Colonic mucosa (tissue), 4 donors: ENCODE data around the gene CAMTA1. TPM values are rescaled to one million over a fixed set of nuclear protein-coding genes. Genes with fewer than 3 reads are reported as not detected.

Experiments
- DNase-seq: peaks from one replicate; pipeline ENCODE4 v3.0.0-alpha.2; 2020
- H3K27ac ChIP-seq: fragments of 200-600 bp; one replicate; pipeline ENCODE4 v1.8.0; 2021
- H3K27me3 ChIP-seq: fragments of 200-600 bp; one replicate; pipeline ENCODE4 v1.8.0; 2021
- H3K36me3 ChIP-seq: fragments of 200-600 bp; one replicate; pipeline ENCODE4 v1.8.0; 2021
- H3K4me1 ChIP-seq: fragments of 200-600 bp; one replicate; pipeline ENCODE4 v1.8.0; 2021; ENCODE audit warnings: mild to moderate bottlenecking
- H3K4me3 ChIP-seq: fragments of 200-600 bp; one replicate; pipeline ENCODE4 v1.8.0; 2021
- H3K9ac ChIP-seq, 2 donors: one replicate each; pipeline ENCODE4 v1.7.0; 2013; ENCODE audit warnings: control low read depth in 2 of 2, low read depth in 2 of 2, low read length in 2 of 2
- H3K9me3 ChIP-seq: fragments of 200-600 bp; one replicate; pipeline ENCODE4 v1.8.0; 2021
- CTCF ChIP-seq: fragments of 200-600 bp; IDR thresholded peaks from one replicate; pipeline ENCODE4 v1.8.0; 2022; ENCODE audit warnings: antibody characterized with exemption, mild to moderate bottlenecking
- intact Hi-C: fragments of 100-400 bp; cut with DNase I; formaldehyde crosslinking; loops from one replicate; pipeline ENCODE4 v1.14.1; 2022
- total RNA-seq, 2 donors: library from RNA; stranded (reverse); fragmentation: NEBNext Ultra II Directional in 1 of 2; extraction: Animal tissue kit (Norgen Biotek cat#: 25700) in 1 of 2; gene quantifications; one replicate each; pipeline ENCODE4 v1.2.1, GENCODE V29; 2021
- donor health status: healthy.
- donor health status: DM: no; HTN: no; CAD: no.
- donor health status: DM: no; HTN: no; CAD: no.

Gene CAMTA1
- total RNA-seq, 2 donors from 2014 or later, result 76.8 to 92.8 TPM

GRCh38 chr1:7477593-7477992 lies 692.3 kb downstream of the CAMTA1 start:
- intact Hi-C loops, result no loop called here
- TF ChIP-seq CTCF, result no peak
- Histone ChIP-seq H3K27ac (peak overlapping the region; percentile 50), H3K9ac (no peak overlapping the region), H3K27me3 (no peaks in the 10 kb centered on the region), H3K9me3 (no peaks in the 10 kb centered on the region), H3K4me1 (no peaks in the 10 kb centered on the region), H3K4me3 (no peak overlapping the region), H3K36me3 (no peaks in the 10 kb centered on the region)
- no peak for DNase-seq

DNA sequence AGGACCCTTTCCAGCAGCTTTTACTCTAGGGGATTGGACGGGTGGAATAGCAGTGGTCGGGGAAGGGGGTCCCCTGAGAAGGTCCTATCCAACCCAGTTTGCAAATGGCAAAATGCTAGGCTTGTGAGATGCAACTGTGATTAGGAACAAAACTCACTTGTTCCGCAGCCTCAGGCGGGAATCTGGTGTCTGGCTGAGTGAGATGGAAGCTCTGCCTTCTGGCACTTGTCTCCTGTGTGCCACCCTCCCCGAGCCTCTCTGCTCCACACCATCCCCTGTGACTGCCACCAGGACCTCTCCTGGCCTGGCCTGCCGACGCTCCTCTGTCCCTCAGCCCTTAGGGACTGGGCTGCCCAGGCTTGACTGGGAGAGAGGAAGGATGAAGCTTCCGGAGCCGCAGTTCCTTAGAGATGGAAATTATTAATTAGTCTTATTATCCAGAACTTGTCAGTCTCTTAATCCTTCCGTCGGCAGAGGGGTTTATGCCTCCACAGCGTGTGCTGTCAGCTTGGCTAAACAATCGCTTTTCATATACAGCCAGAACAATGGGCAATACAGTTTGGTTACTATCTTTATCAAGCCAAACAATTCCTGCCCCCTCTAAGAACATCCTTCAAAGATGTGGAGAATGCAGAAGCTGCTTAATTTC lies 693.0 kb downstream of the CAMTA1 start:
- Histone ChIP-seq H3K27me3 (no peaks in the 10 kb centered on the region), H3K27ac (peak overlapping the region; percentile 50), H3K36me3 (no peaks in the 10 kb centered on the region), H3K9ac (peak overlapping the region; percentile 12 to 15), H3K9me3 (no peaks in the 10 kb centered on the region), H3K4me1 (no peaks in the 10 kb centered on the region), H3K4me3 (no peak overlapping the region)
- intact Hi-C loops, result no loop called here
- no peak for DNase-seq
- no peak for TF ChIP-seq CTCF

DNA sequence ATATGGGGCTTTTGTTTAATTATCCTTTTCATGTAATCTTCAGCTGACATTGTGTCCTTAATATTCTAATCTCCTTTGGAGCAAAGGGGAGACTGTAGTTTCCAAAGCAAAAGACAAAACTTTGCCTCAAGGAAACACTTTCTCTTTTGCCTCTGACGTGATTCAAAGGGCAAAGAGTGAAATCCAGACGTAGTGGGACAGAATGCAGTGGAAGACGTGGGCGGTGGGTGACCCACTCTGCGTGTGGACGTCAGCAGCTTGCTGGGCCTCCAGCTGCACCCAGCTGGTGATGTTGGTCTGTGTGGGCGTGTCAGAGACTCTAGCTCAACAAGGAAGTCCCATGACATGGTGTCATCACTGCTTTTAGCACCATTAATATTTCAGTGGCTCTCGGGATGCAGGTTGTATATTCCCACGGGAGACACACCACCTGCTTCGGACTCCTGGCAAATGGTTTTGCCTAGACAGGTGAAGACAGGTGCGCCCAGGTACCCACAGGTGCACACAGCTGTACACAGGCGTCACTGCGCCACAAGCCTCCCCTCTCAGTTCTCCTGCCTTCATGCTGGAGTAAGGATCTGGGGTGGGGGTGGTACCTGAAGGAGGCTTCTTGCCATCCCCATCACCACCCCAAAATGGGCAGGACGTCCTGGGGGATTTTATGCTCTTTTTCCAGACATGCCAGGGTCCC lies 693.7 kb downstream of the CAMTA1 start:
- Histone ChIP-seq H3K9me3 (no peaks in the 10 kb centered on the region), H3K27ac (peak overlapping the region; percentile 50), H3K4me1 (no peaks in the 10 kb centered on the region), H3K9ac (peak overlapping the region in 1 of 2 donors; percentile 3), H3K4me3 (no peak overlapping the region), H3K36me3 (no peaks in the 10 kb centered on the region), H3K27me3 (no peaks in the 10 kb centered on the region)
- DNase-seq, result peak; percentile 69
- TF ChIP-seq CTCF, result no peak
- intact Hi-C loops, result no loop called here

- Histone ChIP-seq H3K27ac (no peak overlapping the region), H3K4me1 (no peaks in the 10 kb centered on the region), H3K4me3 (no peak overlapping the region), H3K9ac (no peak overlapping the region), H3K27me3 (no peaks in the 10 kb centered on the region), H3K36me3 (no peaks in the 10 kb centered on the region), H3K9me3 (no peaks in the 10 kb centered on the region)
- DNase-seq, result no peak
- intact Hi-C loops, result no loop called here
- TF ChIP-seq CTCF, result no peak
Measured at GRCh38 chr1:7479571-7479970, 694.3 kb downstream of the CAMTA1 start.

- H3K9ac ChIP-seq, result no peak overlapping the region
- H3K36me3 ChIP-seq, result no peaks in the 10 kb centered on the region
- no peak overlapping the region for H3K27ac ChIP-seq
- no peak for TF ChIP-seq CTCF
- intact Hi-C loops, result no loop called here
- H3K4me1 ChIP-seq, result no peaks in the 10 kb centered on the region
- no peak overlapping the region for H3K4me3 ChIP-seq
- no peak for DNase-seq
- no peaks in the 10 kb centered on the region for H3K9me3 ChIP-seq
- no peaks in the 10 kb centered on the region for H3K27me3 ChIP-seq
Measured at GRCh38 chr1:7481194-7481593, 695.9 kb downstream of the CAMTA1 start.
